ENCODE measurements around the gene CD47. TPM values are rescaled to one million over a fixed set of nuclear protein-coding genes. Genes with fewer than 3 reads are reported as not detected.

CD47 gene
- total RNA-seq, 1 experiment from 2014 or later: 63.6 TPM

DNA sequence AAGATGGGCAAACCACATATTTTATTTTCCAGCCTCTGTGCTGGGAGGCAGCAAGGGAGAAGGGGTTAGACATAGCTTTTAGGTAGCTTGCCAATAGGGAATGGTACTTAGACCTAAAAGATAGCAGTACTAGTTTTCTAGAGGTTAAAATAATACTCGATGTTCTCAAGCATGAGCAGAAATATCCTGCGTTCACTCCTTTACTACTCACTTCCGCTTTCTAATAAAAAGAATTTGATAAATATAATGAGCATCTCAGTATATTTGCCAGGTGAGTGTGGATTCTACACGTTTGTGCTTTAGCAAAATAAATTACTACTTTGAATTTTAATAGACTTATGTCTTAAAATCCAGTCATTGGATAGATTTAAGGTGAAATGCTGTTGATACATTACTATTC lies 39.4 kb upstream of the CD47 start:
- H3K27me3 ChIP-seq (ENCODE audit: low read length): no peaks in the 10 kb centered on the region
- H4K20me1 ChIP-seq (ENCODE audit: low read length): no peaks in the 10 kb centered on the region
- POLR2A ChIA-PET (ENCODE audit: unreplicated experiment): no interaction called here
- no peak overlapping the region for H3K4me3 ChIP-seq (ENCODE audit: low read length)
- H3K27ac ChIP-seq (ENCODE audit: low read length): peak overlapping the region; percentile 90
- H3K4me1 ChIP-seq (ENCODE audit: insufficient read depth, low read length): peaks cover 38% of the 10 kb centered on the region
- no peaks in the 10 kb centered on the region for H3K9me2 ChIP-seq (replicated peaks; ENCODE audit: low read length)
- H3K4me2 ChIP-seq (ENCODE audit: low read length): peak overlapping the region; percentile 68; the same call in 1 of the 2 replicates
- no TSS peak for BruUV-seq (replicated peaks)
- no peaks in the 10 kb centered on the region for H3K9me3 ChIP-seq (ENCODE audit: low read length)
- intact Hi-C loops (cut with micrococcal nuclease): loop anchor here (5.0 kb wide), 2 partner anchors 92 to 143 kb away; partner anchors contain the start of gene IFT57
- no peaks in the 10 kb centered on the region for H3K79me2 ChIP-seq (ENCODE audit: low read length)
- no peak overlapping the region for H2AFZ ChIP-seq (ENCODE audit: low read length)
- H3K36me3 ChIP-seq (ENCODE audit: low read depth, low read length): no peaks in the 10 kb centered on the region
- peaks cover 5% of the 10 kb centered on the region for H3F3A ChIP-seq (ENCODE audit: low read length, unreplicated experiment)
- no peak for DNase-seq
- TF ChIP-seq EZH2phosphoT487 (IDR thresholded peaks at IDR 0.05; ENCODE audit: borderline replicate concordance, low read length) (no peak), EZH2 (IDR thresholded peaks at IDR 0.05; ENCODE audit: low read length, unreplicated experiment) (no peak)
- TF ChIP-seq, protein P1, sequence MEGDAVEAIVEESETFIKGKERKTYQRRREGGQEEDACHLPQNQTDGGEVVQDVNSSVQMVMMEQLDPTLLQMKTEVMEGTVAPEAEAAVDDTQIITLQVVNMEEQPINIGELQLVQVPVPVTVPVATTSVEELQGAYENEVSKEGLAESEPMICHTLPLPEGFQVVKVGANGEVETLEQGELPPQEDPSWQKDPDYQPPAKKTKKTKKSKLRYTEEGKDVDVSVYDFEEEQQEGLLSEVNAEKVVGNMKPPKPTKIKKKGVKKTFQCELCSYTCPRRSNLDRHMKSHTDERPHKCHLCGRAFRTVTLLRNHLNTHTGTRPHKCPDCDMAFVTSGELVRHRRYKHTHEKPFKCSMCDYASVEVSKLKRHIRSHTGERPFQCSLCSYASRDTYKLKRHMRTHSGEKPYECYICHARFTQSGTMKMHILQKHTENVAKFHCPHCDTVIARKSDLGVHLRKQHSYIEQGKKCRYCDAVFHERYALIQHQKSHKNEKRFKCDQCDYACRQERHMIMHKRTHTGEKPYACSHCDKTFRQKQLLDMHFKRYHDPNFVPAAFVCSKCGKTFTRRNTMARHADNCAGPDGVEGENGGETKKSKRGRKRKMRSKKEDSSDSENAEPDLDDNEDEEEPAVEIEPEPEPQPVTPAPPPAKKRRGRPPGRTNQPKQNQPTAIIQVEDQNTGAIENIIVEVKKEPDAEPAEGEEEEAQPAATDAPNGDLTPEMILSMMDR (conservative IDR thresholded peaks at IDR 0.05; ENCODE audit: low read depth, low read length): no peak
- CTCF ChIA-PET: no interaction called here
- no peak for ATAC-seq
- H3K9ac ChIP-seq (ENCODE audit: low read length): no peak overlapping the region

DNA sequence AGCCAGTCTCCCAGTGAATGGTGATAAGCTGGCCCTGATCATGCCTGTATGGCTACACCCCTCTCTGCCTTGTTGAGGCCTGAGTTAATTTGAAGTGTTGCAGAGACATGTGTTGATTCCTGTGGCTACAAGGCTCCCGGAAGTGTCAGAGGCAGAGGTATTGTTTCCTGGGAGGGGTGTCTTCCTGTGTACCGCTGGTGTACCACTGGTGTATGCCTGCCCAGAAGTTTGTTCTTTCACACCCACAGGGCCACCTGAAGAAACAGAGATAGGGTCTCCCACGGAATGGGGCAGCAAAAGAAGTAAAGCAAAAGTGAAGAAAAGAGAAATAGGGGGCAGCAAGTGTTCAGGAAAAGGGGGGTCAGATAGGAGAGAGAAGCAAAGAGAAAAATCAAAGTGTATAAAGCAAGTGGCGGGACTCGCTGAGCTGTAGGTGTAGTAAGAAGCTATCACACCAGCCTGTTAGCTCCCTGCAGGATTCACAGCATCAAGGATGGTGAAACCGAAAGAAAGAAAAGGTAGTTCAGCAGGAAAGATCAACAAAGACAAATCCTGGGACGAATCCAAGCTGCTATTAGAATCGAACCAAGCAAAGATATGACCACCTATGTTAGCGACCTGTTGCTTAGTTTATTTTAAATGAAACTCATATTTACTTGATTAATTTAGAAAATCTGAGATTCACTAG lies 36.6 kb upstream of the CD47 start:
- no peak for ATAC-seq
- Histone ChIP-seq H3K9me3 (ENCODE audit: low read length) (no peaks in the 10 kb centered on the region), H3K36me3 (ENCODE audit: low read depth, low read length) (no peaks in the 10 kb centered on the region), H4K20me1 (ENCODE audit: low read length) (no peaks in the 10 kb centered on the region), H3K9ac (ENCODE audit: low read length) (no peak overlapping the region), H3K4me2 (ENCODE audit: low read length) (no peak overlapping the region), H3K4me1 (ENCODE audit: insufficient read depth, low read length) (peaks cover 26% of the 10 kb centered on the region), H3K4me3 (ENCODE audit: low read length) (no peak overlapping the region), H3K9me2 (replicated peaks; ENCODE audit: low read length) (no peaks in the 10 kb centered on the region), H3K27me3 (ENCODE audit: low read length) (no peaks in the 10 kb centered on the region), H3F3A (ENCODE audit: low read length, unreplicated experiment) (peaks cover 5% of the 10 kb centered on the region), H2AFZ (ENCODE audit: low read length) (no peak overlapping the region), H3K27ac (ENCODE audit: low read length) (no peak overlapping the region), H3K79me2 (ENCODE audit: low read length) (no peaks in the 10 kb centered on the region)
- TF ChIP-seq, protein P1 (conservative IDR thresholded peaks at IDR 0.05; ENCODE audit: low read depth, low read length): no peak
- TF ChIP-seq EZH2phosphoT487 (IDR thresholded peaks at IDR 0.05; ENCODE audit: borderline replicate concordance, low read length): no peak
- no peak for TF ChIP-seq EZH2 (IDR thresholded peaks at IDR 0.05; ENCODE audit: low read length, unreplicated experiment)
- CTCF ChIA-PET: interaction anchor here (0.6 kb wide), 1 partner anchor 235 kb away, joined by 4 read pairs; no protein-coding TSS in a partner anchor
- POLR2A ChIA-PET (ENCODE audit: unreplicated experiment): no interaction called here
- no peak for DNase-seq
- BruUV-seq (replicated peaks): no TSS peak
- intact Hi-C loops (cut with micrococcal nuclease): no loop called here

DNA sequence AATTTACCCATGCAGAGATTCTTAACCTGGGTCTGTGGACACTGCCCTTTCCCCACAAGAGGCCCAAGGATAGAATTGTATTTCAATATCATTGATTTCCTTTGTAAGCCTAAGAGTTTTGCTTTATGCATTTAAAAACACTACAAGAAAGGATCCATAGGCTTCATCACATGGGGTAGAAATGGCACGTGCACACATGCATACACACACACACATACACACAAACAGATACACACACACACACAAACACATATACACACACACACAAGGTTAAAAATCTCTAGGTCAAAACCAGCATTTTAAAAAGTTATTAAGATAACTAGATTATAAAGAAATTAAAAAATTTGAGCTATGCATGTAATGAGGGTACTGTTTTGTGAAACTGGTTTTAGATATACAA lies 35.5 kb upstream of the CD47 start:
- intact Hi-C loops (cut with micrococcal nuclease): no loop called here
- no peaks in the 10 kb centered on the region for H3K27me3 ChIP-seq (ENCODE audit: low read length)
- DNase-seq (no peak), ATAC-seq (no peak)
- H3K9me2 ChIP-seq (replicated peaks; ENCODE audit: low read length): no peaks in the 10 kb centered on the region
- H2AFZ ChIP-seq (ENCODE audit: low read length): no peak overlapping the region
- H3K27ac ChIP-seq (ENCODE audit: low read length): no peak overlapping the region
- no peaks in the 10 kb centered on the region for H4K20me1 ChIP-seq (ENCODE audit: low read length)
- ChIA-PET CTCF (no interaction called here), POLR2A (ENCODE audit: unreplicated experiment) (interaction anchor here (0.6 kb wide), 1 partner anchor 30 kb away, joined by 5 read pairs; no protein-coding TSS in a partner anchor)
- H3K9ac ChIP-seq (ENCODE audit: low read length): no peak overlapping the region
- H3K9me3 ChIP-seq (ENCODE audit: low read length): no peaks in the 10 kb centered on the region
- H3K4me1 ChIP-seq (ENCODE audit: insufficient read depth, low read length): peaks cover 15% of the 10 kb centered on the region
- no peak overlapping the region for H3K4me2 ChIP-seq (ENCODE audit: low read length)
- peaks cover under 1% of the 10 kb centered on the region for H3F3A ChIP-seq (ENCODE audit: low read length, unreplicated experiment)
- H3K4me3 ChIP-seq (ENCODE audit: low read length): no peak overlapping the region
- H3K36me3 ChIP-seq (ENCODE audit: low read depth, low read length): no peaks in the 10 kb centered on the region
- no TSS peak for BruUV-seq (replicated peaks)
- TF ChIP-seq EZH2 (IDR thresholded peaks at IDR 0.05; ENCODE audit: low read length, unreplicated experiment) (no peak), EZH2phosphoT487 (IDR thresholded peaks at IDR 0.05; ENCODE audit: borderline replicate concordance, low read length) (no peak)
- TF ChIP-seq, protein P1 (conservative IDR thresholded peaks at IDR 0.05; ENCODE audit: low read depth, low read length): no peak
- H3K79me2 ChIP-seq (ENCODE audit: low read length): no peaks in the 10 kb centered on the region

Measured in PC-3 (cell line).